COLO668 (cell line): ENCODE results near the gene UGT1A7.
"Not testable (repeated sequence)": the region's sequence is repeated elsewhere in the genome, so short reads cannot be mapped to it uniquely, and the experiment has no call there.

Experiments used
- DNase-seq: peaks from one replicate; lab custom pipeline; 2025; ENCODE audit not compliant: unreplicated experiment; lab: John Stamatoyannopoulos, UW

Gene UGT1A7

GRCh38 chr2:233711312-233712008, 29.8 kb downstream of the UGT1A7 start:
- DNase-seq: peak; percentile 74

- no peak for DNase-seq
These were observed 31.0 kb downstream of the UGT1A7 start, which contains the start of gene UGT1A5 for GRCh38 chr2:233712611-233713261. Gene UGT1A5 (plus strand): TSS chr2:233712907. CDS start chr2:233712992, 85 bp downstream.

GRCh38 chr2:233713262-233713615, 31.5 kb downstream of the UGT1A7 start:
- no peak for DNase-seq

DNA sequence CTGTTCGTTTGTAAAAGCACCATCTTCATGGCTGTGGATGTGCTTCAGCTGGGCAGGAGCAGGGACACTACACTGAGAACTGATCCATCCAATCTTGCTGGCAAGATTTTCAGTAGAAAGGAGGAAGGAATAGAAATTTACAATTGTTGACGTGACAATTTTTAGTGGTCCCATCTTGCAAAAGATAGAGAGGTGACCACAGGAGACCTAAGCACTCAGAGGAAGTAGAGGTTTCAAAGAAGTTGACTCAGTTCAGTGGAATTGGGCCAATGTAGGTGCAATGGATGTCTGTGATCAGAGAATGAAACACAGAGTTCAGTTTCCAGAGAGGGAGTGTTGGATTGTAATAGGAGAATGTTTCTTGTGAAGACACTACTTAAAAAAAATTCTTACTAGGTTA, 32.4 kb downstream of the UGT1A7 start:
- DNase-seq: no peak

- DNase-seq: no peak
These were observed 36.9 kb downstream of the UGT1A7 start, which contains the start of gene UGT1A4 for GRCh38 chr2:233718552-233718951. Gene UGT1A4 (plus strand): TSS chr2:233718736. CDS start chr2:233718821, 85 bp downstream.

DNA sequence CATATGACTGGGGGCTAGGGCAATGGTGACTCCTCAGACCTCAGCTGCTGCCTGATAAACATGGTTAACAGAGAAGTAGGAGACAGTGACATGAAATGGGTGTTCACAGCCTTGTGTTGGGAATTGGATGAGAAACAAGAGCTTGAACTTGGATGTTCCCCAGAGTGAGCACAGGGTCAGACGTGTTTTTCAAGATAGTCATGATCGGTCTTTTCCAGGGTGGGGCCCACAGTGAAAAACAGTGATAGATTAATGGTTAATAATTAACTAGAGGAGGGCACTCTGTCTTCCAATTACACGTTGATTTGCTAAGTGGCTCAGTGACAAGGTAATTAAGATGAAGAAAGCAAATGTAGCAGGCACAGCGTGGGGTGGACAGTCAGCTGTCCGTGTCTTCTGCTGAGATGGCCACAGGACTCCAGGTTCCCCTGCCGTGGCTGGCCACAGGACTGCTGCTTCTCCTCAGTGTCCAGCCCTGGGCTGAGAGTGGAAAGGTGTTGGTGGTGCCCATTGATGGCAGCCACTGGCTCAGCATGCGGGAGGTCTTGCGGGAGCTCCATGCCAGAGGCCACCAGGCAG, 47.1 kb downstream of the UGT1A7 start, which contains the start of gene UGT1A3:
UGT1A3 (plus strand) TSS at position 320 of the 579 bp plus-strand sequence; CDS start at position 405, 85 bp downstream.
- DNase-seq: no peak

- DNase-seq: not testable (repeated sequence)
These were observed 55.4 kb downstream of the UGT1A7 start for GRCh38 chr2:233736868-233737653.

DNA sequence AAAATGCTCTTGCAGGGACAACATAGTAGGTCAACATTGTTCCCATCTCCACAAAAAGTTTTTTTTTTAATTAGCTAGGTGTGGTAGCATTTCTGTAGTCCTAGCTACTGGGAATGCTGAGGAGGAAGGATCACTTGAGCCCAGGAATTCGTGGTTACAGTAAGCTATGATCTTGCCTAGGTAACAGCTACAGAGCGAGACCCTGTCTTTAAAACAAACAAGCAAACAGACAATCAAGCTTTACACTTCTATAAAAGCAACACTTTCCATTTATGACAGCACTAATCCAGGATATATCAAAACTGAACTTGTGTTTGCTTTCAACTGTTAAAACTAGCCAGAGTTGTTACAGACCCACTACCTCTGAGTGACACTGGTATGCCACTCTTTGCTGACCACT, 59.2 kb downstream of the UGT1A7 start:
- DNase-seq: no peak

- DNase-seq: no peak
These were observed 62.0 kb downstream of the UGT1A7 start for GRCh38 chr2:233743464-233744259.

GRCh38 chr2:233745073-233745755, 63.5 kb downstream of the UGT1A7 start:
- no peak for DNase-seq

DNA sequence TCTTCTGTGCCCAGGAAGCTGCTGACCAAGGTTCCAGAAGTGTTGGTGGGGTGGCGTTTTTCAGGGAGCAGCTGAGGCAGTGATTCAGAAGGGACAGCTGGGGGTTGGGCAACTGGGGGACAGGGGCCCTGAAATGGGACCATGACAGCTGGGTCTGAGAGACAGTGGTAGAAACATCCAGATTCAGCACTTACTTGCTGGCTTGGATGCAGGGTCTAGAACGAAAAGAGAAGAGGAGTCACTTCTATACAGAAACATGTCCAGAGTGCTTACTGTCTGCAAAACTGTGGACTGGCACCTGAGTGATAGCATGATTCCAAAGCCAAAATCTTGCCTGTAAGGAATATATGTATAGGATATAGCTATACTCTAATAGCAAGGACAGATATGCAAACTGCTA, 64.1 kb downstream of the UGT1A7 start:
- not testable (repeated sequence) for DNase-seq

DNA sequence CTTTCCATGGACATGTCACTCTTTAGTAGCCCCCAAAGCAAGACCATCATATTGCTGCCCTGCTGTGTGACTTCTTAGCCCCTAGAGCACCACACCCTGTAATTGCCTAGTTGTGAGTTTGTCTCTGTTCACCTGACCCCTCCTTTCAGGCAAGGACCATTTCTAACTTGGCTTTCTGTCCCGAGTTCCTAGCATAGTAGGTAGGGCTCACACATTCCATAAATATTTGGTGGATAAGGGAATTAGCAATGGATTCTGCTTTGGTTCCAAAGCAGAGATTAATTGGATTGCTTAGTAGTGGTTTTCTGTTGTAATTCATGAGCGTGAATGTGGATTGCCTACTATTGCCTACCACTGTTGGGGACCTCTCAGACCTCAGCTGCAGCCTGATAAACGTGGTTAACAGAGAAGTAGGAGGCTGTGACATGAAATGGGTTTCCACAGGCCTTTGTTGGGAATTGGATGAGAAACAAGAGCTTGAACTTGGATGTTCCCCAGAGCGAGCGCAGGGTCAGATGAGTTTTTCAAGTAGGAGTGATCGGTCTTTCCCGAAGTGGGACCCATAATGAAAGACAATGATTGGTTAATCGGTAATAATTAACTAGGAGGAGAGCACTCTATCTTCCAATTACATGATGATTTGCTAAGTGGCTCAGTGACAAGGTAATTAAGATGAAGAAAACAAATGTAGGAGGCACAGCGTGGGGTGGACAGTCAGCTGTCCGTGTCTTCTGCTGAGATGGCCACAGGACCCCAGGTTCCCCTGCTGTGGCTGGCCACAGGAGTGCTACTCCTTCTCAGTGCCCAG, 65.0 kb downstream of the UGT1A7 start:
- DNase-seq: no peak

GRCh38 chr2:233747283-233747544, 65.5 kb downstream of the UGT1A7 start:
- no peak for DNase-seq

DNA sequence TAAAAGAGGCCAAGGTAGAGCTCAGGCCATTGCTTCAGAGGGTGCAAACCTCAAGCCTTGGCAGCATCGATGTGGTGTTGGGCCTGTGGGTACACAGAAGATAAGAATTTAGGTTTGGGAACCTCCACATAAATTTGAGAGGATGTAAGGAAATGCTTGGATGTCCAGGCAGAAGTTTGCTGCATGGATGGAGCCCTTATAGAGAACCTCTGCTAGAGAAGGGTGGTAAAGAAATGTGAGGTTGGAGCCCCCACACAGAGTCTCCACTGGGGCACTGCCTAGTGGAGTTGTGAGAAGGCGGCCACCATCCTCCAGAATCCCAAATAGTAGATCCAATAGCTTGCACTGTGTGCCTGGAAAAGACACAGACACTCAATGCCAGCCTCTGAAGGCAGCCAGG, 69.0 kb downstream of the UGT1A7 start:
- DNase-seq: not testable (repeated sequence)

GRCh38 chr2:233751212-233752009, 69.7 kb downstream of the UGT1A7 start:
- not testable (repeated sequence) for DNase-seq

- DNase-seq: no peak
These were observed 73.3 kb downstream of the UGT1A7 start for GRCh38 chr2:233754872-233755611.

DNA sequence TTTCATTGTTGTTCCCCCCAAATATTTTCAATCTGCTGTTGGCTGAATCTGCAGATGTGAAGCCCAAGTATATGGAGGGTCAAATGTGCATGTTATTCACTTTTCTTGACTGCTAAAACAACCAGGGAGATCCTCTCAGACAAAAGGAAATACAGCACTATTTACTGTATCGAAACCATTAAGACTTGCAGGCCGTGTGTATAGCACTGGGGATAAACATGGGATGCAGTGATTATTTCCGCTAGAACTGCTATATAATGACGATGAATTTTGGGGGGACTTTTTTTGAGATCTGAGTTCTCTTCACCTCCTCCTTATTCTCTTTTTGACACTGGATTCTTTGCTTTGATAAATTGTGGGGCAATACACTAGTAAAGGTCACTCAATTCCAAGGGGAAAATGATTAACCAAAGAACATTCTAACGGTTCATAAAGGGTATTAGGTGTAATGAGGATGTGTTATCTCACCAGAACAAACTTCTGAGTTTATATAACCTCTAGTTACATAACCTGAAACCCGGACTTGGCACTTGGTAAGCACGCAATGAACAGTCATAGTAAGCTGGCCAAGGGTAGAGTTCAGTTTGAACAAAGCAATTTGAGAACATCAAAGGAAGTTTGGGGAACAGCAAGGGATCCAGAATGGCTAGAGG, 74.9 kb downstream of the UGT1A7 start:
- DNase-seq: no peak
